ENCODE measurements around the gene TPP1.

DNA sequence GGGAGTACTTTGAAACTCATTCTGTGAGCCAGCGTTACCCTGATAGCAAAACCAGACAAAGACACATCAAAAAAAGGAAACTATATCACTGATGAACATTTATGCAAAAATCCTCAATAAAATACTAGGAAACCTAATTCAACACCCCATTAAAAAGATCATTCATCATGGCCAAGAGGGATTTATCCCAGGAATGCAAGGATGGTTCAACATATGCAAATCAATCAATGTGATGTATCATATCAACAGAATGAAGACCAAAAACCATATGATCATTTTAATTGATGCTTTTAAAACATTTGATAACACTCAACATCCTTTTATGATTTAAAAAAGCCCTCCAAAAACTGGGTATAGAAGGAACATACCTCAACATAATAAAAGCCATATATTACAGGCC, 35.6 kb downstream of the TPP1 start:
- TF ChIP-seq, protein P1, sequence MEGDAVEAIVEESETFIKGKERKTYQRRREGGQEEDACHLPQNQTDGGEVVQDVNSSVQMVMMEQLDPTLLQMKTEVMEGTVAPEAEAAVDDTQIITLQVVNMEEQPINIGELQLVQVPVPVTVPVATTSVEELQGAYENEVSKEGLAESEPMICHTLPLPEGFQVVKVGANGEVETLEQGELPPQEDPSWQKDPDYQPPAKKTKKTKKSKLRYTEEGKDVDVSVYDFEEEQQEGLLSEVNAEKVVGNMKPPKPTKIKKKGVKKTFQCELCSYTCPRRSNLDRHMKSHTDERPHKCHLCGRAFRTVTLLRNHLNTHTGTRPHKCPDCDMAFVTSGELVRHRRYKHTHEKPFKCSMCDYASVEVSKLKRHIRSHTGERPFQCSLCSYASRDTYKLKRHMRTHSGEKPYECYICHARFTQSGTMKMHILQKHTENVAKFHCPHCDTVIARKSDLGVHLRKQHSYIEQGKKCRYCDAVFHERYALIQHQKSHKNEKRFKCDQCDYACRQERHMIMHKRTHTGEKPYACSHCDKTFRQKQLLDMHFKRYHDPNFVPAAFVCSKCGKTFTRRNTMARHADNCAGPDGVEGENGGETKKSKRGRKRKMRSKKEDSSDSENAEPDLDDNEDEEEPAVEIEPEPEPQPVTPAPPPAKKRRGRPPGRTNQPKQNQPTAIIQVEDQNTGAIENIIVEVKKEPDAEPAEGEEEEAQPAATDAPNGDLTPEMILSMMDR (IDR thresholded peaks at IDR 0.05): no peak
- TF ChIP-seq POLR2AphosphoS5 (IDR thresholded peaks at IDR 0.05) (no peak), EP300 (IDR thresholded peaks at IDR 0.05) (no peak), POLR2A (IDR thresholded peaks at IDR 0.05; ENCODE audit: low read depth) (no peak)

All from esophagus muscularis mucosa (tissue), 4 donors.